ENCODE data around the gene COL1A1. TPM values are rescaled to one million over a fixed set of nuclear protein-coding genes. Genes with fewer than 3 reads are reported as not detected.

COL1A1 gene
- polyA plus RNA-seq, 1 donor (not counting 4 experiments of a cell fraction or from before 2014, with no cell fraction given), result 0.55 TPM

DNA sequence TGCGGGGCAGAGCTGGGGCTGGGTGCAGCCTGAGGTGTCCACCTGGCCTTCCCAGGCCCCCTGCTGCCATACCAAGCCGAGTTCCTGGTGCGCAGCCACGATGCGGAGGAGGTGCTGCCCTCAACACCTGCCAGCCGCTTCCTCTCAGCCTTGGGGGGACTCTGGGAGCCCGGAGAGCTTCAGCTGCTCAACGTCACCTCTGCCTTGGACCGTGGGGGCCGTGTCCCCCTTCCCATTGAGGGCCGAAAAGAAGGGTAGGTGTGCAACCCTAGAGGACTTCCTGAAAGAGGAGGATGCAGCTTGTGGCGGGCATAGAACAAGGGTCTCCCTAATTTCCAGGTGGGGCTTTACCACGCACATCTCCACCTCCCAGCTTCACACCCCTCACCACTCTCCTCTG is 33.1 kb downstream of the COL1A1 start:
- Histone ChIP-seq H3K79me2 (ENCODE audit: control insufficient read depth, insufficient read depth, low read length) (no peaks in the 10 kb centered on the region), H3K9me1 (ENCODE audit: control insufficient read depth, extremely low read depth, insufficient read depth, low read length) (no peaks in the 10 kb centered on the region), H3K4me3 (ENCODE audit: control insufficient read depth in 2 of 3, extremely low read depth in 1 of 3, insufficient read depth in 2 of 3, low read depth in 1 of 3, low read length in 3 of 3) (no peak overlapping the region), H3K9me3 (ENCODE audit: control insufficient read depth, low read depth, low read length) (no peaks in the 10 kb centered on the region), H3K27me3 (ENCODE audit: control insufficient read depth, extremely low read depth, insufficient read depth, low read length) (peaks cover 3% of the 10 kb centered on the region), H3K9ac (ENCODE audit: control insufficient read depth, extremely low read depth, insufficient read depth, low read length) (no peak overlapping the region), H2AFZ (ENCODE audit: control insufficient read depth, low read length) (no peak overlapping the region), H3K4me1 (ENCODE audit: control insufficient read depth, extremely low read depth, insufficient read depth, low read length) (no peaks in the 10 kb centered on the region), H3K27ac (ENCODE audit: control insufficient read depth, insufficient read depth, low read length) (no peak overlapping the region), H3K4me2 (ENCODE audit: control insufficient read depth, extremely low read depth, insufficient read depth, low read depth, low read length) (no peak overlapping the region), H4K20me1 (ENCODE audit: control insufficient read depth, extremely low read depth, insufficient read depth, low read length) (no peaks in the 10 kb centered on the region), H3K36me3 (ENCODE audit: control insufficient read depth in 2 of 2, extremely low read depth in 1 of 2, insufficient read depth in 2 of 2, low read length in 2 of 2) (no peaks in the 10 kb centered on the region)
- TF ChIP-seq EZH2 (IDR thresholded peaks at IDR 0.05; ENCODE audit: low read length), result no peak
- TF ChIP-seq, protein P1, sequence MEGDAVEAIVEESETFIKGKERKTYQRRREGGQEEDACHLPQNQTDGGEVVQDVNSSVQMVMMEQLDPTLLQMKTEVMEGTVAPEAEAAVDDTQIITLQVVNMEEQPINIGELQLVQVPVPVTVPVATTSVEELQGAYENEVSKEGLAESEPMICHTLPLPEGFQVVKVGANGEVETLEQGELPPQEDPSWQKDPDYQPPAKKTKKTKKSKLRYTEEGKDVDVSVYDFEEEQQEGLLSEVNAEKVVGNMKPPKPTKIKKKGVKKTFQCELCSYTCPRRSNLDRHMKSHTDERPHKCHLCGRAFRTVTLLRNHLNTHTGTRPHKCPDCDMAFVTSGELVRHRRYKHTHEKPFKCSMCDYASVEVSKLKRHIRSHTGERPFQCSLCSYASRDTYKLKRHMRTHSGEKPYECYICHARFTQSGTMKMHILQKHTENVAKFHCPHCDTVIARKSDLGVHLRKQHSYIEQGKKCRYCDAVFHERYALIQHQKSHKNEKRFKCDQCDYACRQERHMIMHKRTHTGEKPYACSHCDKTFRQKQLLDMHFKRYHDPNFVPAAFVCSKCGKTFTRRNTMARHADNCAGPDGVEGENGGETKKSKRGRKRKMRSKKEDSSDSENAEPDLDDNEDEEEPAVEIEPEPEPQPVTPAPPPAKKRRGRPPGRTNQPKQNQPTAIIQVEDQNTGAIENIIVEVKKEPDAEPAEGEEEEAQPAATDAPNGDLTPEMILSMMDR (optimal IDR thresholded peaks at IDR 0.05 in 1 of 3, IDR thresholded peaks at IDR 0.05 in 1 of 3, conservative IDR thresholded peaks at IDR 0.05 in 1 of 3; ENCODE audit: extremely low read depth in 1 of 3, insufficient read depth in 2 of 3, low read length in 3 of 3), result no peak
- DNase-seq (ENCODE audit: low read depth, low spot score) (no peak), FAIRE-seq (no peak)
- dilution Hi-C loops (cut with MboI; ENCODE audit: extremely low pct_ligation_motif_present, low sequenced_read_pairs), result no loop called here

DNA sequence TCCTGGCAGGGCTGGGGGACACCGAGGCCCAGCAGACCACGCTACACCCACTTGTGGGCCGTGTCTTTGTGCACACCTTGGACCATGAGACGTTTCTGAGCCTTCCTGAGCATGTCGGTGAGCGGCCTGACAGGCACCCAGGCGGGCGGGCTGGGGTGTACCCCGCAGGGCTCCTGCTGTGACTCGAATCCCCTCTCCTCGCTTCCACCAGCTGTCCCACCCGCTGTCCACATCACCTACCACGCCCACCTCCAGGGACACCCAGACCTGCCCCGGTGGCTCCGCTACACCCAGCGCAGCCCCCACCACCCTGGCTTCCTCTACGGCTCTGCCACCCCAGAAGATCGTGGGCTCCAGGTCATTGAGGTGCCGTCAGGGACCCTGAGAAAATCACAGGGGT is 34.1 kb downstream of the COL1A1 start:
- no peak overlapping the region for H3K27ac ChIP-seq (ENCODE audit: control insufficient read depth, insufficient read depth, low read length)
- no peak for TF ChIP-seq EZH2 (IDR thresholded peaks at IDR 0.05; ENCODE audit: low read length)
- TF ChIP-seq, protein P1 (optimal IDR thresholded peaks at IDR 0.05 in 1 of 3, IDR thresholded peaks at IDR 0.05 in 1 of 3, conservative IDR thresholded peaks at IDR 0.05 in 1 of 3; ENCODE audit: extremely low read depth in 1 of 3, insufficient read depth in 2 of 3, low read length in 3 of 3), result no peak
- no peak overlapping the region for H3K4me2 ChIP-seq (ENCODE audit: control insufficient read depth, extremely low read depth, insufficient read depth, low read depth, low read length)
- H3K9ac ChIP-seq (ENCODE audit: control insufficient read depth, extremely low read depth, insufficient read depth, low read length), result no peak overlapping the region
- no peaks in the 10 kb centered on the region for H3K9me1 ChIP-seq (ENCODE audit: control insufficient read depth, extremely low read depth, insufficient read depth, low read length)
- DNase-seq (ENCODE audit: low read depth, low spot score), result no peak
- no peaks in the 10 kb centered on the region for H3K79me2 ChIP-seq (ENCODE audit: control insufficient read depth, insufficient read depth, low read length)
- peaks cover 3% of the 10 kb centered on the region for H3K27me3 ChIP-seq (ENCODE audit: control insufficient read depth, extremely low read depth, insufficient read depth, low read length)
- no peaks in the 10 kb centered on the region for H4K20me1 ChIP-seq (ENCODE audit: control insufficient read depth, extremely low read depth, insufficient read depth, low read length)
- no peaks in the 10 kb centered on the region for H3K4me1 ChIP-seq (ENCODE audit: control insufficient read depth, extremely low read depth, insufficient read depth, low read length)
- dilution Hi-C loops (cut with MboI; ENCODE audit: extremely low pct_ligation_motif_present, low sequenced_read_pairs), result no loop called here
- no peak for FAIRE-seq
- no peak overlapping the region for H3K4me3 ChIP-seq (ENCODE audit: control insufficient read depth in 2 of 3, extremely low read depth in 1 of 3, insufficient read depth in 2 of 3, low read depth in 1 of 3, low read length in 3 of 3)
- H2AFZ ChIP-seq (ENCODE audit: control insufficient read depth, low read length), result no peak overlapping the region
- no peaks in the 10 kb centered on the region for H3K9me3 ChIP-seq (ENCODE audit: control insufficient read depth, low read depth, low read length)
- no peaks in the 10 kb centered on the region for H3K36me3 ChIP-seq (ENCODE audit: control insufficient read depth in 2 of 2, extremely low read depth in 1 of 2, insufficient read depth in 2 of 2, low read length in 2 of 2)

Data from keratinocyte (primary cell).